Activated CD4-positive, alpha-beta T cell treated with anti-CD3 and anti-CD28 coated beads, Interleukin-2, amount 10 ng/mL, durations not matched to agents 7 days and 5 days (primary cell): ENCODE results near the gene AKR7A3. TPM values are rescaled to one million over a fixed set of nuclear protein-coding genes. Genes with fewer than 3 reads are reported as not detected.

Source experiments
- CTCF ChIA-PET: fragments of 350-600 bp; sonication (Branson Sonifier 250); formaldehyde crosslinking; loops from one replicate; lab custom pipeline; 2021; ENCODE audit warnings: antibody characterized with exemption; lab: Charles Lee
- POLR2A ChIA-PET: fragments of 350-600 bp; sonication (Branson Sonifier 250); formaldehyde crosslinking; loops from one replicate; lab custom pipeline; 2021; ENCODE audit warnings: antibody characterized with exemption; lab: Charles Lee
- DNase-seq: peaks from one replicate; pipeline ENCODE4 v3.0.0-alpha.2; 2020
- H3K27ac Mint-ChIP-seq: one replicate; pipeline ENCODE4 v1.8.0; 2021; ENCODE audit warnings: mild to moderate bottlenecking, moderate library complexity, mixed read lengths
- H3K27me3 Mint-ChIP-seq: one replicate; pipeline ENCODE4 v1.8.0; 2021; ENCODE audit warnings: mixed read lengths
- H3K36me3 Mint-ChIP-seq: one replicate; pipeline ENCODE4 v1.8.0; 2021; ENCODE audit warnings: low read depth, mixed read lengths
- H3K4me1 Mint-ChIP-seq: one replicate; pipeline ENCODE4 v1.8.0; 2021; ENCODE audit warnings: mixed read lengths
- H3K4me3 Mint-ChIP-seq: one replicate; pipeline ENCODE4 v1.8.0; 2021; ENCODE audit warnings: mild to moderate bottlenecking, moderate library complexity, mixed read lengths
- H3K9me3 Mint-ChIP-seq: one replicate; pipeline ENCODE4 v1.8.0; 2021; ENCODE audit warnings: mixed read lengths
- total RNA-seq, 2 experiments: library from RNA; stranded (reverse); gene quantifications; one replicate each; pipeline ENCODE4 v1.2.3, GENCODE V29; 2021

Gene AKR7A3
- total RNA-seq, 2 experiments from 2014 or later, result 0.52 to 0.62 TPM

DNA sequence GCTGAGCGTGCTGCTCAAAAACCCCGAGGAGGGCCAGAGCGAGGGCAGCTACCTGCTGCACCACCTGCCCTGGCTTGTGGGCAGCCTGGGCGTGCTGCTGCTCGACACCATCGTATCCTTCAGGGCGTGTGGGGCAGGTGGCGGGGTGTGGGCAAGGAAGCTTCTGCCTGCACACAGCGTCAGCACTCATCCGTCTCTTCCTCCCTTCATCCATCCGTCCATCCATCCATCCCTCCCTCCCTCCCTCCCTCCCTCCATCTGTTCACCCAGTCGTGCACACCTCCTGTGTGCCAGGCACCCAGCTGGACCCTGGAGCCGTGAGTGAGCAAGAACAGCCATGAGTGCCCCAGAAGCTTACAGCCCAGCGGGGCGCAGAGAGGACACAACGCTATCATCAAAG is 38.7 kb upstream of the AKR7A3 start:
- H3K36me3 Mint-ChIP-seq, result no peaks in the 10 kb centered on the region
- no peaks in the 10 kb centered on the region for H3K27me3 Mint-ChIP-seq
- no peak overlapping the region for H3K27ac Mint-ChIP-seq
- H3K4me3 Mint-ChIP-seq, result no peak overlapping the region
- H3K9me3 Mint-ChIP-seq, result no peaks in the 10 kb centered on the region
- no peak for DNase-seq
- CTCF ChIA-PET, result no interaction called here
- no peaks in the 10 kb centered on the region for H3K4me1 Mint-ChIP-seq
- POLR2A ChIA-PET, result no interaction called here

DNA sequence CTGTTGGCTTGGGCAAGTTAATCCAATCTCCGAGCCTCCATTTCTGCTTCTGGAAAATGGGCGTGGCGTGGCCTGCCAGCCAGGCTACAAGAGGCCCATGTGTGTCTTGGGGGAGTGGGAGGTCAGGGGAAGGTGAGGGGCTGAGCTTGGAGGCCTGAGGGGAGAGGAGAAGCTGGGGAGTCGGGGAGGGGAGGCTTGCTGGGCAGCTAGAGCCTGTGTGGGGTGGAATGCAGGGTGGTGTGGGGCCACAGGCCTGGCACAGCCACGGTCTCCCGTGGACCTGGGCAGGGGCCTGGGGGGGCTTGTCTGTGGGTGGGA is 38.1 kb upstream of the AKR7A3 start:
- no peaks in the 10 kb centered on the region for H3K27me3 Mint-ChIP-seq
- no peak overlapping the region for H3K4me3 Mint-ChIP-seq
- H3K36me3 Mint-ChIP-seq, result no peaks in the 10 kb centered on the region
- no peaks in the 10 kb centered on the region for H3K9me3 Mint-ChIP-seq
- ChIA-PET POLR2A (no interaction called here), CTCF (no interaction called here)
- H3K4me1 Mint-ChIP-seq, result no peaks in the 10 kb centered on the region
- no peak for DNase-seq
- H3K27ac Mint-ChIP-seq, result no peak overlapping the region

DNA sequence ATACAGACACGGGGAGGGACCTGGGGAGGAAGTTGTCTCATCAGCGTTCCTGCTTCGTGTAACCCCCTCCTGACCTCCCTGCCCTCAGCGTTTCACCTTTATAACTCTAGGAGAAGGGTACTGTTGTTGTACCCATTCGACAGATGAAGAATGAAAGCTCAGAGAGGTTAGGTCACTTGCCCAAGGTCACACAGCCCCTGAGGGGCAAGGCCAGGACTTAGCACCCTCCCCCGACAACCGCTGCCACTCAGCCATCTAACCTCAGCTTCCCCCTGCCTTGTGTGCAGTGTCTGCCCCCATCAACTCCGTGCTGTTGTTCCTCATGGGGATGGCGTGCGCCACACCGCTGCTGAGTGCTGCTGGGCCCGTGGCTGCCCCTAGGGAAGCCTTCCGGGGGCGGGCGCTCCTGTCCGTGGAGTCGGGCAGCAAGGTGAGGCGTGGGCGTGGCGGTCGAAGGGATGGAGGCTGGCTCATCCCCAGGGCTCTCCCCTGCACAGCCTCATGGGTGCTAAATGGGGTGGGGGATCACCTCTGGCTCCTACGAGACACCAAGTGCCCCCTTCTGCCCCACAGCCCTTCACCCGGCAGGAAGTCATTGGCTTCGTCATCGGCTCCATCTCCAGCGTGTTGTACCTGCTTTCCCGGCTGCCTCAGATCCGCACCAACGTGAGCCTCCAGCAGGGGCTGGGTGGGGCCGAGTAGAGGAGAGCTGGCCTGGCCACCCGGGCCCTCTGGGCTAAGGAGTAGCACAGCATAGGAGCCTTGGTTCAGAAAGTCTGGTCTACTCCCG is 37.6 kb upstream of the AKR7A3 start:
- Mint-ChIP-seq H3K4me3 (no peak overlapping the region), H3K36me3 (no peaks in the 10 kb centered on the region), H3K27me3 (no peaks in the 10 kb centered on the region), H3K9me3 (no peaks in the 10 kb centered on the region), H3K4me1 (no peaks in the 10 kb centered on the region), H3K27ac (no peak overlapping the region)
- ChIA-PET POLR2A (no interaction called here), CTCF (no interaction called here)
- no peak for DNase-seq

GRCh38 chr1:19325368-19325957 is 36.9 kb upstream of the AKR7A3 start:
- no peak overlapping the region for H3K4me3 Mint-ChIP-seq
- H3K4me1 Mint-ChIP-seq, result no peaks in the 10 kb centered on the region
- ChIA-PET CTCF (no interaction called here), POLR2A (no interaction called here)
- H3K36me3 Mint-ChIP-seq, result no peaks in the 10 kb centered on the region
- DNase-seq, result no peak
- H3K27me3 Mint-ChIP-seq, result no peaks in the 10 kb centered on the region
- H3K27ac Mint-ChIP-seq, result no peak overlapping the region
- no peaks in the 10 kb centered on the region for H3K9me3 Mint-ChIP-seq

- H3K27ac Mint-ChIP-seq, result no peak overlapping the region
- H3K9me3 Mint-ChIP-seq, result no peaks in the 10 kb centered on the region
- H3K4me1 Mint-ChIP-seq, result no peaks in the 10 kb centered on the region
- no peak overlapping the region for H3K4me3 Mint-ChIP-seq
- ChIA-PET POLR2A (no interaction called here), CTCF (no interaction called here)
- H3K27me3 Mint-ChIP-seq, result no peaks in the 10 kb centered on the region
- no peaks in the 10 kb centered on the region for H3K36me3 Mint-ChIP-seq
- no peak for DNase-seq
Measured at GRCh38 chr1:19324665-19324990, 36.1 kb upstream of the AKR7A3 start.

DNA sequence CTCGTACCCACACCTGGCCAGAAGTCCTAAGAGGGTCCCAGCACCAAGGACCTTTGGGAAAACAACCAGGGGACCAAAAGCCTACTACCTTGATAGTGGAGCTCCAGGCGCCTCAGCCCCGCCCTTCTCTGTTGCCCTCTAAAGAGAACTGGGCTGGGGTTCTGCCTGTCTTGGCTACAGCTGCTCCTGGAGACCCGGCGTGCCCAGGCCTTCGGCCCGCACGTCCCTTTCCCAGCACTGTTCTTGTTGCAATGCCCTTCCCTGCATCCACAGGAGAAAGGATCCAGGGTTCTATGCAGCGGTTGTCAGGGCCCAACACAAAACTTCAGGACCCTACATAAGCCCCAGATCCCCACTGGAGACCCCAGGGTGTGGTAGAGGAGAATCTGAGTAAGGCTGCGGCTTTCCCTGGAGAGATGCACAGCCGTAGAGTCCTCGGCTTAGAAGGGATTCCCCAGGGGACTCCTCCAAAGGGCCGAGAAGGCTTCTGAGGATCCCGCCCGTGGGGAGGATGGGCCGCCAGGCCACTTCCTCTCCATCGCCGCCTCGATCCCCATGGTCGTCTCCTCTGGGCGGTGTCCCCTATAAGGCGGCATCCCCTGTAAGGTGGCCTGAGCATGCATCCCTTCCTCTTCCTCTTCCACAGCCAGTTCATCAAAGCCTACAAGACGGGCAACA is 35.6 kb upstream of the AKR7A3 start:
- Mint-ChIP-seq H3K4me1 (no peaks in the 10 kb centered on the region), H3K4me3 (no peak overlapping the region), H3K36me3 (no peaks in the 10 kb centered on the region), H3K27me3 (no peaks in the 10 kb centered on the region), H3K9me3 (no peaks in the 10 kb centered on the region), H3K27ac (no peak overlapping the region)
- DNase-seq, result no peak
- POLR2A ChIA-PET, result no interaction called here
- CTCF ChIA-PET, result interaction anchor here (0.5 kb wide), 1 partner anchor 179 kb away, joined by 4 read pairs; no protein-coding TSS in a partner anchor

DNA sequence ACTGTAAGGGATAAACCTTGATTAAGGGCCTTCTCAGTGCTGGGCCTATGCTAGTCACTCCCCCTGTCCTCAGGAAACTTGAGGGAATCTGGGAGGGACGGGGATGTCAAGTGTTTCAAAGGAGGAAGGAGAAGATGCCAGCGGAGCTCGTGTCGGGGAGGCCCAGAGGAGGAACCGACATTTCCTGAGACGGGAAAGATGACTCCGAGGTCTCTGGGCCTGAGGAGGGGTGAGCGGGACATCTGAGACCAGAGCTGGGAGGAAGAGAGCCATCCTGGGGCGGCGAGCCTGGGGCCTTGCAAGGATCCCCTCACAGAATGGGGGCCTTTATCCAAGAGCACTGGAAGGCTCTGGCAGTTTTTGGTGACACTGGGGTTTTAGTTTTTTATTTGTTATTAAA is 33.9 kb upstream of the AKR7A3 start:
- POLR2A ChIA-PET, result no interaction called here
- Mint-ChIP-seq H3K27me3 (no peaks in the 10 kb centered on the region), H3K4me3 (no peak overlapping the region)

DNA sequence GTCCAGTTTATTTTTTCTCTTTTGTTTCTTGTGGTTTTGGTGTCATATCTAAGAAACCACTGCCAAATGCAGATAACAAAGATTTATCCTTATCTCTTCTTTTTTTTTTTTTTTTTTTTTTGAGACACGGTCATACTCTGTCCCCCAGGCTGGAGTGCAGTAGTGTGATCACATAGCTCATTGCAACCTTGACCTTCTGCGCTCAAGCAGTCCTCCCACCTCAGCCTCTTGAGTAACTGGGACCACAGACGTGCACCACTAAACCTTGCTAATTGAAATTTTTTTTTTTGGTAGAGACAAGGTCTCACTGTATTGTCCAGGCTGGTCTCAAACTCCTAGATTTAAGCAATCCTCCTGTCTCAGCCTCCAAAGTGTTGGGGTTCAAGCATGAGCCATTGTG is 32.5 kb upstream of the AKR7A3 start:
- POLR2A ChIA-PET, result no interaction called here
- CTCF ChIA-PET, result interaction anchor here (0.6 to 0.7 kb wide), 2 partner anchors 90 to 348 kb away, joined by 3 read pairs; no protein-coding TSS in a partner anchor
- Mint-ChIP-seq H3K4me3 (no peak overlapping the region), H3K27ac (no peak overlapping the region), H3K9me3 (no peaks in the 10 kb centered on the region), H3K4me1 (peaks cover 1% of the 10 kb centered on the region), H3K36me3 (no peaks in the 10 kb centered on the region), H3K27me3 (no peaks in the 10 kb centered on the region)
- no peak for DNase-seq

More for the DNA sequence above, 33.9 kb upstream of the AKR7A3 start:
- Mint-ChIP-seq H3K27ac (no peak overlapping the region), H3K36me3 (no peaks in the 10 kb centered on the region), H3K9me3 (no peaks in the 10 kb centered on the region), H3K4me1 (no peaks in the 10 kb centered on the region)
- CTCF ChIA-PET, result no interaction called here
- DNase-seq, result no peak

- no peak for DNase-seq
- no peaks in the 10 kb centered on the region for H3K27me3 Mint-ChIP-seq
- H3K4me1 Mint-ChIP-seq, result peaks cover 14% of the 10 kb centered on the region
- no peak overlapping the region for H3K4me3 Mint-ChIP-seq
- ChIA-PET POLR2A (no interaction called here), CTCF (no interaction called here)
- no peak overlapping the region for H3K27ac Mint-ChIP-seq
- H3K9me3 Mint-ChIP-seq, result no peaks in the 10 kb centered on the region
- no peaks in the 10 kb centered on the region for H3K36me3 Mint-ChIP-seq
Measured at GRCh38 chr1:19319196-19319595, 30.6 kb upstream of the AKR7A3 start.

GRCh38 chr1:19317126-19317910 is 28.7 kb upstream of the AKR7A3 start:
- no peaks in the 10 kb centered on the region for H3K9me3 Mint-ChIP-seq
- DNase-seq, result no peak
- no peaks in the 10 kb centered on the region for H3K36me3 Mint-ChIP-seq
- no peak overlapping the region for H3K27ac Mint-ChIP-seq
- POLR2A ChIA-PET, result interaction anchor here (0.6 kb wide), 1 partner anchor 13 kb away, joined by 4 read pairs; no protein-coding TSS in a partner anchor
- H3K4me1 Mint-ChIP-seq, result peaks cover 29% of the 10 kb centered on the region
- CTCF ChIA-PET, result no interaction called here
- H3K4me3 Mint-ChIP-seq, result no peak overlapping the region
- H3K27me3 Mint-ChIP-seq, result no peaks in the 10 kb centered on the region

DNA sequence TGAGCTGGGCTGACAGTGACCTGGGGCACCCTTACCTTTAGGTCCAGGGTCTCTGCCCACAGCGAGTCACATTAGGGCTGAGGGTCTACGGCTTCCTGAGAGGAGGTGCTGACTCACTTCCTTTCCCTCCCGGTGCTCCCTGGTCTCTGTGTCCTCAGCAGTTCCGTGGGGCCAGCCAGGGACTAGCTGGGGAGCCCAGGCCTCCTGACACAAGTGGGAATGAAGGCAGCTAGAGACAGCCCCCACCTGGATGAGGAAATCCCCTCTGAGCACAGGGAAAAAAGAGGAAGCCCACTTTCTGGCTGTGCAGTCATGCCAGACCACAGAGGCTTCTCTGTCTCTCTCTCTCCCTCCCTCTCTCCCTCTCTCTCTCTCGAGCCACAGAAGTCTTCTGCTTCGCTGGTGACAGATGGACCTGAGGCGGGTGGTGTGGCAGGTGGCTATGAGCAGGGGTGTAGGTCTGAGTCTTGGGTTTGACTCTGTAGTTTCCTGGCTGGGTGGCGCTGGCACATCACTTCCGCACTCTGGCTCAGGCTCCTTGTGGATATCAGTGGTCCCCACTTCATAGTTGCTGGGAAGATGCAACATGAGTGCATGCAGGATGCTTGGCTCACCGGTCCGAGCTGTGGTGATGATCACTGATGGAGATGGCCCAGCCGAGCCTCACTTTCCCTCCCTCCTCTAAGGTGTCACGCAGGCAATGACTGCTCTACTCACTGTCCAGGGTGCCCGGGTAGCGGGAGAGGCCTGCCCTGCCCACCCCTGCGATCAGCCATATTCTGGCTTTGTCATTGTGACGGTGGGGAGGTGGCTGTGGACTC is 27.0 kb upstream of the AKR7A3 start:
- Mint-ChIP-seq H3K9me3 (no peaks in the 10 kb centered on the region), H3K27ac (no peak overlapping the region), H3K4me1 (peaks cover 37% of the 10 kb centered on the region), H3K36me3 (peaks cover 2% of the 10 kb centered on the region), H3K4me3 (no peak overlapping the region), H3K27me3 (no peaks in the 10 kb centered on the region)
- ChIA-PET CTCF (interaction anchor here (1.2 kb wide), 1 partner anchor 13 kb away, joined by 4 read pairs; no protein-coding TSS in a partner anchor), POLR2A (no interaction called here)
- DNase-seq, result no peak
